ENCODE data around the gene NTRK2.

GRCh38 chr9:85046475-85046874 is 376.9 kb downstream of the NTRK2 start:
- TF ChIP-seq TAF1 (IDR thresholded peaks at IDR 0.05; ENCODE audit: borderline replicate concordance, insufficient read depth, low read length): no peak
- TF ChIP-seq SIN3A (IDR thresholded peaks at IDR 0.05; ENCODE audit: borderline replicate concordance, insufficient read depth, low read length): no peak
- no peak for TF ChIP-seq POLR2AphosphoS5 (IDR thresholded peaks at IDR 0.05; ENCODE audit: low read depth, low read length)
- no peak for TF ChIP-seq REST (IDR thresholded peaks at IDR 0.05; ENCODE audit: insufficient read depth in 1 of 2, low read depth in 2 of 2, low read length in 2 of 2)

All from PFSK-1 (cell line).